Epithelial cell of esophagus (primary cell): ENCODE results near the gene LINGO3.

Source experiments
- DNase-seq: peaks from one replicate; pipeline ENCODE4 v3.0.0; 2010; ENCODE audit warnings: low read depth
- H3K4me3 ChIP-seq: 2 replicates; pipeline ENCODE4 v1.5.1; 2011; ENCODE audit warnings: mild to moderate bottlenecking, low read length, control low read depth
- TF ChIP-seq, protein P1 (sequence below): IDR thresholded peaks from 2 replicates; pipeline ENCODE4 v1.5.1; 2011; ENCODE audit warnings: low read depth, mild to moderate bottlenecking, low read length, control low read depth, inconsistent platforms; ENCODE audit not compliant: insufficient read depth; ENCODE audit errors: missing control alignments

LINGO3 gene

DNA sequence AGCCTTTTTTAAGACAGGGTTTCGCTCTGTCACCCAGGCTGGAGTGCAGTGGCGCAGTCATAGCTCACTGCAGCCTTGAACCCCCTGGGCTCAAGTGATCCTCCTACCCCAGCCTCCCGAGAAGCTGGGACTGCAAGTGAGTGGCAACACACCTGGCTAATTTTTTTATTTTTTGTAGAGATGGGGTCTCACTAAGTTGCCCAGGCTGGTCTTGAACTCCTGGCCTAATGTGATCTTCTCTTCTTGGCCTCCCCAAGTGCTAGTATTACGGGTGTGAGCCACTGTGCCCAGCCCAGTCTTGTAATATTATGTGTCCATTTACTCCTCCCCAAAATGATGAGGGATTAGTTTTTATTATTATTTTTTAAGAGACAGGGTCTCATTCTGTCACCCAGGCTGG lies 3.1 kb upstream of the LINGO3 start:
- TF ChIP-seq, protein P1, sequence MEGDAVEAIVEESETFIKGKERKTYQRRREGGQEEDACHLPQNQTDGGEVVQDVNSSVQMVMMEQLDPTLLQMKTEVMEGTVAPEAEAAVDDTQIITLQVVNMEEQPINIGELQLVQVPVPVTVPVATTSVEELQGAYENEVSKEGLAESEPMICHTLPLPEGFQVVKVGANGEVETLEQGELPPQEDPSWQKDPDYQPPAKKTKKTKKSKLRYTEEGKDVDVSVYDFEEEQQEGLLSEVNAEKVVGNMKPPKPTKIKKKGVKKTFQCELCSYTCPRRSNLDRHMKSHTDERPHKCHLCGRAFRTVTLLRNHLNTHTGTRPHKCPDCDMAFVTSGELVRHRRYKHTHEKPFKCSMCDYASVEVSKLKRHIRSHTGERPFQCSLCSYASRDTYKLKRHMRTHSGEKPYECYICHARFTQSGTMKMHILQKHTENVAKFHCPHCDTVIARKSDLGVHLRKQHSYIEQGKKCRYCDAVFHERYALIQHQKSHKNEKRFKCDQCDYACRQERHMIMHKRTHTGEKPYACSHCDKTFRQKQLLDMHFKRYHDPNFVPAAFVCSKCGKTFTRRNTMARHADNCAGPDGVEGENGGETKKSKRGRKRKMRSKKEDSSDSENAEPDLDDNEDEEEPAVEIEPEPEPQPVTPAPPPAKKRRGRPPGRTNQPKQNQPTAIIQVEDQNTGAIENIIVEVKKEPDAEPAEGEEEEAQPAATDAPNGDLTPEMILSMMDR: no peak
- DNase-seq: no peak

DNA sequence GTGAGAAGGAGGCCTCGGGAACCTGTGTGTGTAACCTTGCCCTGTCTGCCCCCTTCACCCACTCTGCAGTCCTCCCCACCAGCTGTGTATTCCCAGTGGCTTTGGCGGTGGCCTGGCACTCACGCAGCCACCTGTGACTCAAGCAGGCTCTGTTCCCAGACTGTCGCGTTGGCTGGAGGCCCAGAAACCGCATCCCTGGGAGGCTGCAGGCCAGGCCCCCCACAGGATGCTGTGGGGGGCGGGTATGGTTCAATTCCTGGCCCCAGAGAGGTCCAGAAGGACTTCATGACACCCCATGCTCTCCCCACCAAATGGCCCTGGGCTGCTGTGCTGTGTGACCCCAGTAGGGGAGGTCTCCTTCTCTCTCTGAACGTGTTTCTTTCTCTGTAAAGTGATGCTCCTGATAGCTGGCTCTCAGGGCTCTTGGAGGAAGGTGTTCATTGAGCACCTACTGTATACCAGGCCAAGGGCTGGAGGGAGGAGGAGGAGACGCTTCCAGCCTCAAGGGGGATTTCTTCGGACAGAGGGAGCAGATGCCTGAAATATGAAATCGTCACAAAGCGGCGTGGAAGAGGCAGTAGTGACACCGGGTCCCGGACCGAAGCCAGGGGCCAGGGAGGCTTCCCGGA lies 1.9 kb upstream of the LINGO3 start:
- DNase-seq: no peak
- TF ChIP-seq, protein P1: no peak
- H3K4me3 ChIP-seq: no peak overlapping the region

More for the DNA sequence above, 3.1 kb upstream of the LINGO3 start:
- H3K4me3 ChIP-seq: no peak overlapping the region

DNA sequence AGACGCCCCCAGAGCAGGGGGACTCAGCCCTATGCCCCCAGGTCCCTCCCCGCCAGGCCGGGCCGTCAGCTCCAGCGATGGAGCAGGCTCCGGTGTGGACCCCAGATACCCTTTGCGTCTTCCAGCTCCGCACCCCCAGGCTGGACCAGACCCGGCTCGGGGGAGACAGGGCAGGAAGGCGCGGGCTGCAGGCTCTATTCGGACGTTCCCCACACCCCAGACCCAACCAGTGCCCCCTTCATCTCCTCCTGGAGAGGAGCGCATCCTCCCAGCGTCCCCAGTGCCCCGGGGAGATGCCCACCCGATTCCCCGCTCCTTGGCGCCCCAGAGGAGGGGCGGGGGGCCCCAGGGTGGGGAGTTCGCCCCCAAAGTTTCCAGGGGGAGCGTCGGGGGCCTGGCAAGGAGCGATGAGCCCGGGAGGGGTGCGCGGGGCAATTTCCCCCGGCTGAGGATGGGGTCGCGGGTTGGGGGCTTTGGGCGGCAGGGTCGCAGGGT lies 389 bp downstream of the LINGO3 start:
- TF ChIP-seq, protein P1: no peak
- DNase-seq: no peak
- H3K4me3 ChIP-seq: no peak overlapping the region

DNA sequence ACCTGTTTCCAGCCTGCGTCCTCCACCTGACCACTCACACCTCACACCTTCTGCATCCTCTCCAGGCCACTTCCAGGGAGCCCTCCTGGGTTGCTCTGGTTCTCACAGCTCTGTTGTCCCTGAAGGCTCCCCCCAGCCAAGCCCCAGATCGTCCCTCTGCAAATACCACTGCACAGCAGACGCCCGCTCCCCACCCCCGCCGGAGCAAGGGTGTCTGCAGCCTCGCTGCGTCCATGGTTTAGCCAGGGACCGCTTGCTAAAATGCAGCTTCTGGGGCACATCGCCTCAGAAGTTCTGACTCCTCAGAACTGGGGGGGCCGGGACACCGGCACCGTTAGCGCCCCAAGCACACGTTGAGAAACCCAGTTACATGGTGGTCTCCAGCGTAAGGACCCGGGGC lies 983 bp downstream of the LINGO3 start:
- TF ChIP-seq, protein P1: no peak
- H3K4me3 ChIP-seq: no peak overlapping the region
- no peak for DNase-seq

DNA sequence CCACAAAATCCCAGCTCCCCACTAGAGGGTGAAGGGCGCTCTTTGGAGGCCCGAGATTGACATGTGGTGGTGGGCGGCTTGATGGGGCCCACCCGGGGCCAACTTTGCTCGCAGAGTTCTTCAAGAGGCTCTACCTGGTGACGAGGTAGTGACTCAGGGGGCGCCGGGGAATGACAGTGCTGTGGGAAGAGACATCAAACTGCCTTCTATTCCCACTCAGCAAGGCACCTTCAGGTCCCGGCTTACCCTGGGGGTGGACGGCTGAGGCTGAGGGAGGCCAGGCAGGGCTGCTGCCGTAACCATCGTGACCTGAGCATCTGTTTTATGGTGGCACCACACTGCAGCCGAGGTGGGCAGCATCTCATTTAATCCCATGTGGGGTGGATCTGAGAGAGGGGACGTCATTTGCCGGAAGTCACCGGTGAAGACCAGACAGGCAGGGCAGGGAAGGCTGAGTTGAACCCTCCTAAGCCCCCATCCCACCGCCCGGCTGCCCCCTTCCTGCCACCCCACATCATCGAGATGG lies 1.6 kb downstream of the LINGO3 start:
- TF ChIP-seq, protein P1: no peak
- no peak for DNase-seq
- H3K4me3 ChIP-seq: no peak overlapping the region

DNA sequence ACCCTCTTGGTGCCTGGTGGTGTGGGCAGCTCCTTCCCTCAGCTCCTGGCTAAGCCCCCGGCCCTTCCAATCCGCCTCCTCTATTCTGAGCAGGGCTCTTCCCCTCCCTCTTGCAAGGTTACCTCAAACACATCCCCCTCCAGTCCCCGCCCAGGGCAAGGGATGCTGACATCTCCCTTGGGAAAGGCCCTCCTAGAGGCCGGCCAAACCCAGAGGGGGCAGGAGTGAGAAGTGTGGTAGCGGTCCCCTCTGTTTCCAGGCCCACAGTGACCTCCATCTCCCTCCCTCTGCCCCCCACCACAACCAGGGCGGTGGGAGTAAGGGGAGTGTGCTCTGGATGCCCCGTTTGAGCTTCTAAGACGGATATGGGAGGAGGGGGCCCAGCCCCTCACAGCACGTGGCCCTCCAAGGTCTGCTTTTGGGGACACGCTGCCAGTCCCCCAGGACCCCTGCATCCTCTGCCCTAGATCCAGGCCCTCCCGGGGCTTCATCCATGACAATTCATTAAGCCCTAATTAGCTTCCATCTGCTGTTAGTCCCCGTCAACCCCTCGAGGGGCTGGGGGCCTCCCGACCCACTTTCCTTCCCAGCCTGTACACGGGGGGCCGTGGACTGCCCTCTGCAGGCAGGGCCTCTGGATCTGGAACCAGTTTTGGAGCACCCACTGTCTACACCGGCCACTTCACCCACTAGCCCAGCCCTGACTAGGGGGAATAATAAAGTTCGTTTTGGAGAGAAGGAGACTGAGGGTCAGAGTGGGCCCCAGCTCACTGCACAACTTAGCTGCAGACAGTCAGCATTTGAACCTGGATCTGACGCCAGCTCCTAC lies 2.3 kb downstream of the LINGO3 start:
- H3K4me3 ChIP-seq: no peak overlapping the region
- DNase-seq: no peak
- TF ChIP-seq, protein P1: no peak
